Measurements from ENCODE around the gene FAM184A.

The FAM184A gene

DNA sequence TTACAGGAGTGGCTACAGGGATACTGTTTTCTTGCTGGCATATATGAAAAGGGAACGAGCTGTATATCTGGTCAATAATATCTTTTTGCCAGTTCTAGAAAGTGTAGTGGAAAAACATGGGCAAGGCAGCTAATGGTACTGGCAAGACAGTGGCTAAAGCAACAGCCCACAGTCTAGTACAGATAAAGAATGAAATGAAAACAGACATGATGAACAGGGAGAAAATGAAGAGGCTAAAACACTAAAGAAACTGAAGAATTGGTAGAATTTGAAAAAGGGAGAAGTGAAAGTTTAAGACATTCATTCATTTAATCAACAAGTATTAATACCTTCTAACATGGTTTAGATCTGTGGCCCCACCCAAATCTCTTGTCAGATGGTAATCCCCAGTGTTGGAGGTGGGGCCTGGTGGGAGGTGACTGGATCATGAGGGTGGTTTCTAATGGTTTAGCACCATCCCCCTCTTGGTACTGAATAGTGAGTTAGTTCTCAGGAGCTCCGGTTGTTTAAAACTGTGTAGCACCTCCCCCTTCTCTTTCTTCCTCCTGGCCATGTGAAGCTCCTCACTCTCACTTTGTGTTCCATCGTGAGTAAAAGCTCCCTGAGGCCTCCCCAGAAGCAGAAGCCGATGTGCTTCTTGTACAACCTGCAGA lies 18.1 kb downstream of the FAM184A start:
- in situ Hi-C loops (cut with MboI; ENCODE audit: low sequenced_read_pairs, unreplicated experiment) = no loop called here
- TF ChIP-seq, protein P1, sequence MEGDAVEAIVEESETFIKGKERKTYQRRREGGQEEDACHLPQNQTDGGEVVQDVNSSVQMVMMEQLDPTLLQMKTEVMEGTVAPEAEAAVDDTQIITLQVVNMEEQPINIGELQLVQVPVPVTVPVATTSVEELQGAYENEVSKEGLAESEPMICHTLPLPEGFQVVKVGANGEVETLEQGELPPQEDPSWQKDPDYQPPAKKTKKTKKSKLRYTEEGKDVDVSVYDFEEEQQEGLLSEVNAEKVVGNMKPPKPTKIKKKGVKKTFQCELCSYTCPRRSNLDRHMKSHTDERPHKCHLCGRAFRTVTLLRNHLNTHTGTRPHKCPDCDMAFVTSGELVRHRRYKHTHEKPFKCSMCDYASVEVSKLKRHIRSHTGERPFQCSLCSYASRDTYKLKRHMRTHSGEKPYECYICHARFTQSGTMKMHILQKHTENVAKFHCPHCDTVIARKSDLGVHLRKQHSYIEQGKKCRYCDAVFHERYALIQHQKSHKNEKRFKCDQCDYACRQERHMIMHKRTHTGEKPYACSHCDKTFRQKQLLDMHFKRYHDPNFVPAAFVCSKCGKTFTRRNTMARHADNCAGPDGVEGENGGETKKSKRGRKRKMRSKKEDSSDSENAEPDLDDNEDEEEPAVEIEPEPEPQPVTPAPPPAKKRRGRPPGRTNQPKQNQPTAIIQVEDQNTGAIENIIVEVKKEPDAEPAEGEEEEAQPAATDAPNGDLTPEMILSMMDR (IDR thresholded peaks at IDR 0.05; ENCODE audit: borderline replicate concordance, control extremely low read depth, extremely low read depth, insufficient read depth, missing control alignments) = no peak
- no peak for DNase-seq (ENCODE audit: low spot score)

- TF ChIP-seq, protein P1 (IDR thresholded peaks at IDR 0.05; ENCODE audit: borderline replicate concordance, control extremely low read depth, extremely low read depth, insufficient read depth, missing control alignments) = no peak
- DNase-seq (ENCODE audit: low spot score) = no peak
- in situ Hi-C loops (cut with MboI; ENCODE audit: low sequenced_read_pairs, unreplicated experiment) = no loop called here
These were observed 23.4 kb downstream of the FAM184A start for GRCh38 chr6:119055069-119055468.

DNA sequence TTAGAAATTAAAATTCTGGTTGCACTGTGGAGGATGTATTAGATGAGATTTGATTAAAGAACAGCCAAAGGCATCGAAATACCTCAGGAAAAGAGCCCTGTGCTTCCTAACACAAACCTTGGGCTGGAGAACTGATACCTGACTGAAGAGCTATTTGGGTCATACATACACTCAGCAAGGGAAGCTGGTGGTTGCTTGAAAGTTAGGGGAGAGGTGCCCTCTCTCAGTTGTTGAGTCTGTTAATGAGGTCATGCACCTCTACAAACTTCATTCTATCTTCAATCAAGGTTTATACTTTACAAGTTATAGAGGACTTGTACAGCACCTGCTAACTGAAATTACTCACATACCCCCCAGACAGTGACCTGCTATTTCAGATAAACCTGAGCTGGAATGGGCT lies 25.5 kb downstream of the FAM184A start:
- TF ChIP-seq, protein P1 (IDR thresholded peaks at IDR 0.05; ENCODE audit: borderline replicate concordance, control extremely low read depth, extremely low read depth, insufficient read depth, missing control alignments) = no peak
- in situ Hi-C loops (cut with MboI; ENCODE audit: low sequenced_read_pairs, unreplicated experiment) = no loop called here
- DNase-seq (ENCODE audit: low spot score) = no peak

DNA sequence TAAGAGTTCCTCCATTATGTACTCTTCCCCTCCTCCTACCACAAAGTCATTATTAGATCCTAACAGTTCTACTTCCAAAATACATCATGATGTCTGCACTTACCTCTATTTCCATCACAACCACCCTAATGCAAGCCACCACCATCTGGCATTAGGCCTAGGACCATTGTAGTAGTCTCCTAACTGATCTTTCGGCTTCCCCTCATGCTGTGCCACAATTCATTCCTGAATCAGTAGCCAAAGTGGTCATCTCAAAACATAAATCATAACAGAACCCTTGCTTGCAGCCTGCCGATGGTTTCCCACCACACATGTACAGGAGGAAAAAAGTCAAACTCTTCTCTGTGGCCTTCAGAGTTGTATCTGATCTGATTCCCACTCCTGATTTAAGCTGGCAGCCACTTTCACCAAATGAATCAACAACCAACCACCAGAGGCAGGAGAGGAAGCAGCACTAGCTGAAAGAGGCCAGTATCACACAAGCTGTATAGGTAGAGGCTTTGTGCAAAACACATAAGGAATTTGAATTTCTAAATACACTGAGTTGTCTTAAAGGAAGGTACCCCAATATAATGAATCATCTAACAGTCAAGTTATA lies 26.1 kb downstream of the FAM184A start:
- no peak for DNase-seq (ENCODE audit: low spot score)
- in situ Hi-C loops (cut with MboI; ENCODE audit: low sequenced_read_pairs, unreplicated experiment) = no loop called here
- TF ChIP-seq, protein P1 (IDR thresholded peaks at IDR 0.05; ENCODE audit: borderline replicate concordance, control extremely low read depth, extremely low read depth, insufficient read depth, missing control alignments) = no peak

- TF ChIP-seq, protein P1 (IDR thresholded peaks at IDR 0.05; ENCODE audit: borderline replicate concordance, control extremely low read depth, extremely low read depth, insufficient read depth, missing control alignments) = no peak
- in situ Hi-C loops (cut with MboI; ENCODE audit: low sequenced_read_pairs, unreplicated experiment) = no loop called here
- DNase-seq (ENCODE audit: low spot score) = no peak
These were observed 34.2 kb downstream of the FAM184A start for GRCh38 chr6:119044255-119044654.

DNA sequence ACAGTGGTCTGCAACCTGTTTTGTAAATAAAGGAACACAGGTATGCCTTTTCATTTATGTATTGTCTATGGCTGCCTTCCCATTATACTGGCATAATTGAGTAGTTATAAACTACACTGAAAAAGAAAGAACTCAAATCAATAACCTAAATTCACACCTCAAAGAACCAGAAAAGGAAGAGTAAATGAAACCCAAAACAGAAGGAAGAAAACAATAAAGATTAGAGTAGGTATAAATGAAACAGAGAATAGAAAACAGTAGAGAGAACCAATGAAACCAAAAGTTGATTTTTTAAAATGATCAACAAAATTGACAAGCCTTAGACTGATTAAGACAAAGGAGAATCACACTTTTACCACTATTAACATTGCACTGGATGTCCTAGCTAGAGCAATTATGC lies 34.7 kb downstream of the FAM184A start:
- TF ChIP-seq, protein P1 (IDR thresholded peaks at IDR 0.05; ENCODE audit: borderline replicate concordance, control extremely low read depth, extremely low read depth, insufficient read depth, missing control alignments) = no peak
- no peak for DNase-seq (ENCODE audit: low spot score)
- in situ Hi-C loops (cut with MboI; ENCODE audit: low sequenced_read_pairs, unreplicated experiment) = no loop called here

All from GM13976 (cell line).